ENCODE data around the gene CATSPERZ. TPM values are rescaled to one million over a fixed set of nuclear protein-coding genes. Genes with fewer than 3 reads are reported as not detected.

Gene CATSPERZ
- total and polyA plus RNA-seq, 2 of the 13 experiments (the other 11 are each of a cell fraction or from before 2014, with no cell fraction given), result 0.22 to 0.48 TPM

DNA sequence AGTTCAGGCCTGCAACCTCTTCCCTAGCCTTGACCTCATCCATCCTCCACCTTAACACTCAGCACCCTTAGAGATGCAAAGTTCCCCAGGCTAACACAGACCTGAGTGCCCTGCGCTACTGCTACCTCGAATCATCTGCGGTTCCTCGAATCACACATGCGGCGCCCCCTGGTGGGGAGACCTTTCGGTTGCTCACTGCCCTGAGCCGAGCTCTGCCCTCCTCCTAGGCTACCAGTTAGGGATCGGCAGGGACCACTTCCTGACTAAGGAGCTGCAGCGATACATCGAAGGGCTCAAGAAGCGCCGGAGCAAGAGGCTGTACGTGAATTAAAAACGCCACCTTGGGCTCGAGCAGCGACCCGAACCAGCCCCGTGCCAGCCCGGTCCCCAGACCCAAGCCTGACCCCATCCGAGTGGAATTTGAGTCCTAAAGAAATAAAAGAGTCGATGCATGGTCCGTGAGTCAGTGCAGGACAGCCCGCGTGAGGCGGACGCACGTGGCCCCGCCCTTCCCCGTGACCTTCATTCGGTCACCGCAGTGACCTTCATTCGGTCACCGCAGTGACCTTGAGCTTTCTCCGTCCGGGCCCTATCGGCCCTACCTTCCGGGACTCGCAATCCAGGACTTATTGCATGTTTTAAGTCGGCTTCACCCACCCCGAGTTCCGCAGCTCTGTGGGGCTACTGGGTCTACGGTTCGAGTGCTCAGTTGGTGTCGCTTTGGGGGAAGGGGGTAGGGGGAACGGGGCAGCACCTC is 4.3 kb downstream of the CATSPERZ start (continued):
- TF ChIP-seq ZNF598 (CRISPR knock-in tag; IDR thresholded peaks at IDR 0.05; ENCODE audit: borderline replicate concordance) (no peak), CHD2 (IDR thresholded peaks at IDR 0.05; ENCODE audit: low read depth, low read length) (0 out of 2 replicates have a peak, but pooled peaks have one; percentile 8), CBFB (CRISPR knock-in tag; IDR thresholded peaks at IDR 0.05) (peak; percentile 38; the same call in 1 of the 2 replicates), ZNF577 (CRISPR knock-in tag; IDR thresholded peaks at IDR 0.05; ENCODE audit: borderline replicate concordance, low read depth) (no peak), TEAD2 (CRISPR knock-in tag; IDR thresholded peaks at IDR 0.05) (no peak), MIER2 (CRISPR knock-in tag; IDR thresholded peaks at IDR 0.05) (no peak), ZNF562 (CRISPR knock-in tag; IDR thresholded peaks at IDR 0.05; ENCODE audit: borderline replicate concordance) (no peak), ZNF652 (CRISPR knock-in tag; IDR thresholded peaks at IDR 0.05; ENCODE audit: borderline replicate concordance, low read depth) (no peak), ZNF205 (CRISPR knock-in tag; IDR thresholded peaks at IDR 0.05) (0 out of 2 replicates have a peak, but pooled peaks have one; percentile 47), BRD4 (CRISPR knock-in tag; IDR thresholded peaks at IDR 0.05) (peak; percentile 76; the same call in 1 of the 2 replicates), ZNF678 (CRISPR knock-in tag; IDR thresholded peaks at IDR 0.05) (no peak), KLF12 (CRISPR knock-in tag; IDR thresholded peaks at IDR 0.05; ENCODE audit: borderline replicate concordance) (peak; percentile 81), BHLHE40 (IDR thresholded peaks at IDR 0.05; ENCODE audit: low read length) (peak; percentile 69; the same call in 1 of the 2 replicates), ZC3H13 (CRISPR knock-in tag; IDR thresholded peaks at IDR 0.05) (peak; percentile 59; the same call in 1 of the 2 replicates), U2AF1 (optimal IDR thresholded peaks at IDR 0.05; ENCODE audit: low read depth, low read length) (no peak), ZNF724P (CRISPR knock-in tag; IDR thresholded peaks at IDR 0.05; ENCODE audit: borderline replicate concordance) (no peak), ARNT2 (CRISPR knock-in tag; IDR thresholded peaks at IDR 0.05; ENCODE audit: low read depth) (no peak)
- TF ChIP-seq, protein P1, sequence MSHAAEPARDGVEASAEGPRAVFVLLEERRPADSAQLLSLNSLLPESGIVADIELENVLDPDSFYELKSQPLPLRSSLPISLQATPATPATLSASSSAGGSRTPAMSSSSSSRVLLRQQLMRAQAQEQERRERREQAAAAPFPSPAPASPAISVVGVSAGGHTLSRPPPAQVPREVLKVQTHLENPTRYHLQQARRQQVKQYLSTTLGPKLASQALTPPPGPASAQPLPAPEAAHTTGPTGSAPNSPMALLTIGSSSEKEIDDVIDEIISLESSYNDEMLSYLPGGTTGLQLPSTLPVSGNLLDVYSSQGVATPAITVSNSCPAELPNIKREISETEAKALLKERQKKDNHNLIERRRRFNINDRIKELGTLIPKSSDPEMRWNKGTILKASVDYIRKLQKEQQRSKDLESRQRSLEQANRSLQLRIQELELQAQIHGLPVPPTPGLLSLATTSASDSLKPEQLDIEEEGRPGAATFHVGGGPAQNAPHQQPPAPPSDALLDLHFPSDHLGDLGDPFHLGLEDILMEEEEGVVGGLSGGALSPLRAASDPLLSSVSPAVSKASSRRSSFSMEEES (CRISPR knock-in tag; IDR thresholded peaks at IDR 0.05), result peak; percentile 40
- TF ChIP-seq, protein P2, sequence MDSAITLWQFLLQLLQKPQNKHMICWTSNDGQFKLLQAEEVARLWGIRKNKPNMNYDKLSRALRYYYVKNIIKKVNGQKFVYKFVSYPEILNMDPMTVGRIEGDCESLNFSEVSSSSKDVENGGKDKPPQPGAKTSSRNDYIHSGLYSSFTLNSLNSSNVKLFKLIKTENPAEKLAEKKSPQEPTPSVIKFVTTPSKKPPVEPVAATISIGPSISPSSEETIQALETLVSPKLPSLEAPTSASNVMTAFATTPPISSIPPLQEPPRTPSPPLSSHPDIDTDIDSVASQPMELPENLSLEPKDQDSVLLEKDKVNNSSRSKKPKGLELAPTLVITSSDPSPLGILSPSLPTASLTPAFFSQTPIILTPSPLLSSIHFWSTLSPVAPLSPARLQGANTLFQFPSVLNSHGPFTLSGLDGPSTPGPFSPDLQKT (CRISPR knock-in tag; IDR thresholded peaks at IDR 0.05; ENCODE audit: borderline replicate concordance), result no peak
- TF ChIP-seq, protein P3, sequence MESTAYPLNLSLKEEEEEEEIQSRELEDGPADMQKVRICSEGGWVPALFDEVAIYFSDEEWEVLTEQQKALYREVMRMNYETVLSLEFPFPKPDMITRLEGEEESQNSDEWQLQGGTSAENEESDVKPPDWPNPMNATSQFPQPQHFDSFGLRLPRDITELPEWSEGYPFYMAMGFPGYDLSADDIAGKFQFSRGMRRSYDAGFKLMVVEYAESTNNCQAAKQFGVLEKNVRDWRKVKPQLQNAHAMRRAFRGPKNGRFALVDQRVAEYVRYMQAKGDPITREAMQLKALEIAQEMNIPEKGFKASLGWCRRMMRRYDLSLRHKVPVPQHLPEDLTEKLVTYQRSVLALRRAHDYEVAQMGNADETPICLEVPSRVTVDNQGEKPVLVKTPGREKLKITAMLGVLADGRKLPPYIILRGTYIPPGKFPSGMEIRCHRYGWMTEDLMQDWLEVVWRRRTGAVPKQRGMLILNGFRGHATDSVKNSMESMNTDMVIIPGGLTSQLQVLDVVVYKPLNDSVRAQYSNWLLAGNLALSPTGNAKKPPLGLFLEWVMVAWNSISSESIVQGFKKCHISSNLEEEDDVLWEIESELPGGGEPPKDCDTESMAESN (CRISPR knock-in tag; conservative IDR thresholded peaks at IDR 0.05), result 0 out of 2 replicates have a peak, but pooled peaks have one; percentile 30
- TF ChIP-seq, protein P4, sequence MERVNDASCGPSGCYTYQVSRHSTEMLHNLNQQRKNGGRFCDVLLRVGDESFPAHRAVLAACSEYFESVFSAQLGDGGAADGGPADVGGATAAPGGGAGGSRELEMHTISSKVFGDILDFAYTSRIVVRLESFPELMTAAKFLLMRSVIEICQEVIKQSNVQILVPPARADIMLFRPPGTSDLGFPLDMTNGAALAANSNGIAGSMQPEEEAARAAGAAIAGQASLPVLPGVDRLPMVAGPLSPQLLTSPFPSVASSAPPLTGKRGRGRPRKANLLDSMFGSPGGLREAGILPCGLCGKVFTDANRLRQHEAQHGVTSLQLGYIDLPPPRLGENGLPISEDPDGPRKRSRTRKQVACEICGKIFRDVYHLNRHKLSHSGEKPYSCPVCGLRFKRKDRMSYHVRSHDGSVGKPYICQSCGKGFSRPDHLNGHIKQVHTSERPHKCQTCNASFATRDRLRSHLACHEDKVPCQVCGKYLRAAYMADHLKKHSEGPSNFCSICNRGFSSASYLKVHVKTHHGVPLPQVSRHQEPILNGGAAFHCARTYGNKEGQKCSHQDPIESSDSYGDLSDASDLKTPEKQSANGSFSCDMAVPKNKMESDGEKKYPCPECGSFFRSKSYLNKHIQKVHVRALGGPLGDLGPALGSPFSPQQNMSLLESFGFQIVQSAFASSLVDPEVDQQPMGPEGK (CRISPR knock-in tag; IDR thresholded peaks at IDR 0.05), result no peak; the same call in 1 of the 2 replicates
- TF ChIP-seq, protein P5, sequence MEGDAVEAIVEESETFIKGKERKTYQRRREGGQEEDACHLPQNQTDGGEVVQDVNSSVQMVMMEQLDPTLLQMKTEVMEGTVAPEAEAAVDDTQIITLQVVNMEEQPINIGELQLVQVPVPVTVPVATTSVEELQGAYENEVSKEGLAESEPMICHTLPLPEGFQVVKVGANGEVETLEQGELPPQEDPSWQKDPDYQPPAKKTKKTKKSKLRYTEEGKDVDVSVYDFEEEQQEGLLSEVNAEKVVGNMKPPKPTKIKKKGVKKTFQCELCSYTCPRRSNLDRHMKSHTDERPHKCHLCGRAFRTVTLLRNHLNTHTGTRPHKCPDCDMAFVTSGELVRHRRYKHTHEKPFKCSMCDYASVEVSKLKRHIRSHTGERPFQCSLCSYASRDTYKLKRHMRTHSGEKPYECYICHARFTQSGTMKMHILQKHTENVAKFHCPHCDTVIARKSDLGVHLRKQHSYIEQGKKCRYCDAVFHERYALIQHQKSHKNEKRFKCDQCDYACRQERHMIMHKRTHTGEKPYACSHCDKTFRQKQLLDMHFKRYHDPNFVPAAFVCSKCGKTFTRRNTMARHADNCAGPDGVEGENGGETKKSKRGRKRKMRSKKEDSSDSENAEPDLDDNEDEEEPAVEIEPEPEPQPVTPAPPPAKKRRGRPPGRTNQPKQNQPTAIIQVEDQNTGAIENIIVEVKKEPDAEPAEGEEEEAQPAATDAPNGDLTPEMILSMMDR (CRISPR knock-in tag; IDR thresholded peaks at IDR 0.05), result peak; percentile 95

Data from HepG2 (cell line).